Cardiac muscle cell (in vitro differentiated cells and primary cell): ENCODE results near the gene GNB3. TPM values are rescaled to one million over a fixed set of nuclear protein-coding genes. Genes with fewer than 3 reads are reported as not detected.
"Not testable (repeated sequence)": the region's sequence is repeated elsewhere in the genome, so short reads cannot be mapped to it uniquely, and the experiment has no call there.

Experiments used
- DNase-seq, 2 donors: peaks; one replicate each; pipeline versions ENCODE4 v3.0.0 to v3.0.0-alpha.2; 2010 to 2017; ENCODE audit warnings: low read depth in 1 of 2, low spot score in 1 of 2
- H3K27ac ChIP-seq: fragments of 200-600 bp; sonication (generic); 2 replicates; pipeline ENCODE4 v1.5.1; 2016
- H3K27me3 ChIP-seq: fragments of 200-600 bp; sonication (generic); 2 replicates; pipeline ENCODE4 v1.6.0; 2016; ENCODE audit warnings: control low read depth
- H3K36me3 ChIP-seq: fragments of 200-600 bp; sonication (generic); 2 replicates; pipeline ENCODE4 v1.5.1; 2016; ENCODE audit warnings: control low read depth
- H3K4me1 ChIP-seq: fragments of 200-600 bp; sonication (generic); 2 replicates; pipeline ENCODE4 v1.8.1; 2017; ENCODE audit warnings: low read depth, mild to moderate bottlenecking, mixed run types
- H3K4me3 ChIP-seq: fragments of 200-600 bp; sonication (generic); 2 replicates; pipeline ENCODE4 v1.5.1; 2016; ENCODE audit warnings: mild to moderate bottlenecking
- H3K9me3 ChIP-seq: fragments of 200-600 bp; sonication (generic); 2 replicates; pipeline ENCODE4 v1.5.1; 2017; ENCODE audit warnings: low read depth, mild to moderate bottlenecking, control low read depth
- polyA plus RNA-seq: library from polyadenylated mRNA; unstranded; fragments of >200 nt; fragmentation: Nextera tagmentation; extraction: Ambion mirVana; gene quantifications from 2 replicates; pipeline ENCODE4 v1.2.1, GENCODE V29; 2016
- total RNA-seq: library from RNA; depleted of rRNA; stranded (reverse); fragments of >200 nt; gene quantifications from 2 replicates; pipeline ENCODE4 v1.2.3, GENCODE V29; 2016
- TF ChIP-seq, protein P1 (sequence below): IDR thresholded peaks from 2 replicates; pipeline ENCODE4 v1.5.1; 2012; ENCODE audit warnings: low read depth, mild to moderate bottlenecking, low read length

The GNB3 gene
- total and polyA plus RNA-seq, 2 experiments from 2014 or later = 1.7 to 5.2 TPM

DNA sequence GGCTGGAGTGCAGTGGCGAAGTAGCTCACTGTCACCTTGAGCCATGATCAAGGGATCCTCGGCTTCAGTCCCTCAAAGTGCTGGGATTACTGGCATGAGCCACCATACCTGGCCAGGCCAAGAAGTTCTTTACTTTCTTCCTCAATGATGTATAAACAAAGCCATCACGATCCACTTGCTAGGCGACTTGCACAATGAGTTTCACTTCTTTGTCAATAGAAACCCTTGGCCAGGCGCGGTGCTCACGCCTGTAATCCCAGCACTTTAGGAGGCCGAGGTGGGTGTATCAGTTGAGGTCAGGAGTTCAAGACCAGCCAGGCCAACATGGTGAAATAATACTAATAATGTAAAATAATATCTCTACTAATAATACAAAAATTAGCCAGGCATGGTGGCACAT lies 46.7 kb downstream of the GNB3 start:
- TF ChIP-seq, protein P1, sequence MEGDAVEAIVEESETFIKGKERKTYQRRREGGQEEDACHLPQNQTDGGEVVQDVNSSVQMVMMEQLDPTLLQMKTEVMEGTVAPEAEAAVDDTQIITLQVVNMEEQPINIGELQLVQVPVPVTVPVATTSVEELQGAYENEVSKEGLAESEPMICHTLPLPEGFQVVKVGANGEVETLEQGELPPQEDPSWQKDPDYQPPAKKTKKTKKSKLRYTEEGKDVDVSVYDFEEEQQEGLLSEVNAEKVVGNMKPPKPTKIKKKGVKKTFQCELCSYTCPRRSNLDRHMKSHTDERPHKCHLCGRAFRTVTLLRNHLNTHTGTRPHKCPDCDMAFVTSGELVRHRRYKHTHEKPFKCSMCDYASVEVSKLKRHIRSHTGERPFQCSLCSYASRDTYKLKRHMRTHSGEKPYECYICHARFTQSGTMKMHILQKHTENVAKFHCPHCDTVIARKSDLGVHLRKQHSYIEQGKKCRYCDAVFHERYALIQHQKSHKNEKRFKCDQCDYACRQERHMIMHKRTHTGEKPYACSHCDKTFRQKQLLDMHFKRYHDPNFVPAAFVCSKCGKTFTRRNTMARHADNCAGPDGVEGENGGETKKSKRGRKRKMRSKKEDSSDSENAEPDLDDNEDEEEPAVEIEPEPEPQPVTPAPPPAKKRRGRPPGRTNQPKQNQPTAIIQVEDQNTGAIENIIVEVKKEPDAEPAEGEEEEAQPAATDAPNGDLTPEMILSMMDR = no peak
- no peak for DNase-seq
- no peaks in the 10 kb centered on the region for H3K9me3 ChIP-seq
- H3K27ac ChIP-seq = no peak overlapping the region
- H3K4me1 ChIP-seq = no peaks in the 10 kb centered on the region
- no peaks in the 10 kb centered on the region for H3K27me3 ChIP-seq
- H3K4me3 ChIP-seq = no peak overlapping the region
- no peaks in the 10 kb centered on the region for H3K36me3 ChIP-seq

DNA sequence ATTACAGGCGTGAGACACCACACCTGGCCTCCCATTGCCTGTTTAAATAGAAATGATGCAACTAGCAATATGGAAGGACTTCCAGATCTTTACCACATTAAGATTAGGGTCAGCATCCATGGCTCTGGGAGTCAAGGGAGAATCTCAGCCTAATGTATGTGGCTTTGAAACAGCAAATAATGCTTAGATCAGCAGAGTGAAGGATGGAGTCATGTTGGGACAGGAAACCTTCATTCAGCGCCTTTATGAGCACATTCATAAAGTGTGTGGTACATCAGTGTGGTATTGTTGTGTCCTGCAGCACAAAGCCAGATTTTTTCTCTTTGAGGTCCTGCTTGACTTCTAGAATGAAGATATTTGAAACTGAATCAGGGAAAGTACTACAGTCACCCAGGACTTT lies 47.6 kb downstream of the GNB3 start:
- DNase-seq = no peak
- Histone ChIP-seq H3K9me3 (no peaks in the 10 kb centered on the region), H3K27ac (no peak overlapping the region), H3K27me3 (no peaks in the 10 kb centered on the region), H3K4me1 (no peaks in the 10 kb centered on the region), H3K36me3 (no peaks in the 10 kb centered on the region), H3K4me3 (no peak overlapping the region)
- TF ChIP-seq, protein P1 = no peak

DNA sequence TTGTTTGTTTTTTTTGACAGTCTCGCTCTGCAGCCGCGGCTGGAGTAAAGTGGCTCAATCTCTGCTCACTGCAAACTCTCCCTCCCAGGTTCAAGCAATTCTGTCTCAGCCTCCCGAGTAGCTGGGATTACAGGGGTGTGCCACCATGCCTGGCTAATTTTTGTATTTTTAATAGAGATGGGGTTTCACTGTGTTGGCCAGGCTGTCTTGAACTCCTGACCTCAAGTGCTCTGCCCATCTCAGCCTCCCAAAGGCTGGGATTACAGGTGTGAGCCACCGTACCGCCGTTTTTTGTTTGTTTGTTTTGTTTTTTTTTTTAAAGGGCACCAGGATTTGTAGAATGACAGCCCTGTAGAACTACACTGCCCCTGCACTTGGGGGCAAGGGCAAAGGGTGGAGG lies 48.1 kb downstream of the GNB3 start:
- H3K27me3 ChIP-seq, DNase-seq, H3K9me3 ChIP-seq, H3K4me1 ChIP-seq, H3K4me3 ChIP-seq, H3K27ac ChIP-seq, H3K36me3 ChIP-seq: not testable (repeated sequence)

DNA sequence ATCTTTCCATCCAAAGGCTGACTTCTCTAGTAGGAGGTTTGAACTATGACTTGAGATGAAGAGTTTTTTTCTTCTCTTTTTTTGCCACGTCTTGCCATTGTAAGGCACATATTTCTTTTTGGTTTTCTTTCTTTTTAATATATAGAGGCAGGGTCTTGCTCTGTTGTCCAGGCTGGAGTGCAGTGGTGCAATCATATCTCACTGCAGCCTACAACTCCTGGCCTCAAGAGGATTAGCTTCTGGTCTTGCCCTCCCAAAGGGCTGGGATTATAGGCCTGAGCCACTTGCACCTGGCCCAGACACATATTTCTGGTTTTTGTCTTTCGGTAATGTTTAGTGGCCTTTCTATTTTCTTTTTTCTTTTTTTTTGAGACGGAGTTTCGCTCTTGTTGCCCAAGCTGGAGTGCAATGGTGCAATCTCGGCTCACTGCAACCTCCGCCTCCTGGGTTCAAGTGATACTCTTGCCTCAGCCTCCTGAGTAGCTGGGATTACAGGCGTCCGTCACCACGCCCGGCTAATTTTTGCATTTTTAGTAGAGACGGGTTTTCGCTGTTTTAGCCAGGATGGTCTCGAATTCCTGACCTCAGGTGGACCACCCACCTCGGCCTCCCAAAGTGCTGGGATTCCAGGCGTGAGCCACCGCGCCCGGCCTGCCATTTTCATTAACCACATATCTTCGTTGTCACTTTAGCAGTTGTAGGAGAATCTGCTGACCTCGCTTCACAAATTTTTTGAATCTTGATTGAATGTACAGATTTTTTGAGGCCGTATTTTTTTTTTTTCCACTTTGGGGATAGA lies 49.2 kb downstream of the GNB3 start:
- DNase-seq, H3K4me3 ChIP-seq, H3K36me3 ChIP-seq, H3K27me3 ChIP-seq, H3K27ac ChIP-seq, H3K4me1 ChIP-seq, H3K9me3 ChIP-seq: not testable (repeated sequence)

DNA sequence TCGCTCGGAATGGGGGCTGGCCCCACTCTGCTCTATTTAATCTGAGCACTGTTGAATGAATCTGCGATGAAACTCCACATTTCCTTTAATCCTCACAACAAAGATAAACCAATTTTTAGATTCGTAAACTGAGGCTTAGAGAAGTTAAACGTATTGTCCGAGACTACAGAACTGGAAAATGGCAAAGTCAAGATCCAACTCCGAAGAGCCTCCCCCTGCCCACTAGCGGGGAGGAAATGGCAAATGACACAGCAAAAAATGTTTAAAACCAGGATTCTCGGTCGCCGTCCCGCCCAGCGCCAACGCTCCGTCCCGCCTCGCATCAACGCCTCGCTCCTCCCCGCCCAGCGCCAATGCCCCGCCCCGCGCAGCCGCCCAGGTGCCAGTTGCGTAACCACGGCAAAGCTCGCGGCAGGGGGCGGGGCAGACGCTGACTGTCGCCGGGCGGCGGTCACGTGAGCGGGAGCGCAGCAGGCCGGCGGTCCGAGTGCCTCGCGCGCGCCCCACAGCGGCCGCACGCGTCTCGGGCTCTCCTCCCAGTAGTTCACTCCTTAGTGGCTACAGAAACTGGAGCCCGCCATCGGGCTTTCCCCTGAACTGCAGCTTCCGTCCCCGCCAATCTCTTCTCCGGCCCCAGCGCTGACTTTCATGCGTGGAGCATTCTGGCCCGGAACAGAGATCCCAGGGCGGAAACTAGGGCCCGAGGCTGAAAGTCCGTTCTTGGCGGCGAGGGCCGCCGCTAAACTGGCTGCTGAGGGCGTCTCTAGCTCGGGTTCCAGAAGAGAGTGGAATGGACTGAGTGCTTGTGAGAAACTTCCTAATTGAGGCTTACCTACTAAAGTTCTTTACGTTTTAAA lies 50.3 kb downstream of the GNB3 start:
- no peaks in the 10 kb centered on the region for H3K27me3 ChIP-seq
- DNase-seq = peak; percentile 98 to 99
- no peaks in the 10 kb centered on the region for H3K36me3 ChIP-seq
- H3K27ac ChIP-seq = peak overlapping the region; percentile 54
- TF ChIP-seq, protein P1 = peak; percentile 81
- H3K4me3 ChIP-seq = peak overlapping the region; percentile 32
- no peaks in the 10 kb centered on the region for H3K9me3 ChIP-seq
- no peaks in the 10 kb centered on the region for H3K4me1 ChIP-seq

DNA sequence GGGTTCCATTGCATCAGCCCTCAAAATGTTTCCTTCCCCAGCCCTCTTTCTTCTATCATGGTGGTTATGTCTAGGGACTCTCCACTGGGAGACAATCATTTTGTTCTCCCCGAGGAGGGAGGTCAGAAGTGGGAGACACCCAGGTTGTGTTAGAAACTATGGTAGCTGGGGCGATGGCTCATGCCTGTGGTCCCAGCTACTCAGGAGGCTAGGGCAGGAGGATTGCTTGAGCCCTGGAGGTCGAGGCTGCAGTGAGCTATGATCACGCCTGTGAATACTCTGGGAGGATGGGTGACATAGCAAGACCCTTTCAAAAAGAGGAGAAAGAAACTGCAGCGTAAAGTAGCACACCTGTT lies 50.9 kb downstream of the GNB3 start:
- no peaks in the 10 kb centered on the region for H3K9me3 ChIP-seq
- no peaks in the 10 kb centered on the region for H3K4me1 ChIP-seq
- peak overlapping the region; percentile 25 for H3K4me3 ChIP-seq
- no peaks in the 10 kb centered on the region for H3K36me3 ChIP-seq
- no peaks in the 10 kb centered on the region for H3K27me3 ChIP-seq
- no peak for DNase-seq
- TF ChIP-seq, protein P1 = no peak
- peak overlapping the region; percentile 54 for H3K27ac ChIP-seq

DNA sequence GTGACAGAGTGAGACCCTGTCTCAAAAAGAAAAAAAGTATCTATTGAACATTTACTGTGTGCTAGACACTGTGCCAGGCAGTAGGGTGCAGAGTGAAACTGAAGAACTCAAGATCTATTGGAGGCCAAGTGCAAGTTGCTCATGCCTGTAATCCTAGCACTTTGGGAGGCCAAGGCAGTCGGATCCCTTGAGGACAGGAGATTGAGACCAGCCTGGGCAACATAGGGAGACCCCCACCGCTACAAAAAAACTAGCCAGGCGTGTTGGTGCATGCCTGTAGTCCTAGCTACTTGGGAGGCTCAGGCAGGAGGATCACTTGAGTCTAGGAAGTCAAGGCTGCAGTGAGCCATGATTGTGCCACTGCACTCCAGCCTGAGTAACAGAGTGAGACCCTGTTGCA lies 52.0 kb downstream of the GNB3 start:
- H3K4me1 ChIP-seq, H3K27me3 ChIP-seq, H3K4me3 ChIP-seq, DNase-seq, H3K9me3 ChIP-seq, H3K27ac ChIP-seq, H3K36me3 ChIP-seq: not testable (repeated sequence)
